SK-N-SH (cell line): Measurements from ENCODE around the gene SMNDC1.

Experiments used
- CHD2 ChIP-seq: fragments of 150-350 bp; IDR thresholded peaks from 2 replicates; pipeline ENCODE4 v1.6.1; 2018; ENCODE audit warnings: low read length; ENCODE audit not compliant: partially characterized antibody
- CTCF ChIP-seq: fragments of 200-600 bp; sonication (generic); IDR thresholded peaks from 2 replicates; pipeline ENCODE4 v1.6.1; 2017; ENCODE audit warnings: antibody characterized with exemption, mild to moderate bottlenecking, moderate library complexity
- EP300 ChIP-seq, 2 experiments: IDR thresholded peaks; 2 replicates each; pipeline versions ENCODE4 v1.4.0 to v1.6.1; 2012; ENCODE audit warnings: borderline replicate concordance in 1 of 2, low read depth in 1 of 2, low read length in 1 of 2
- FOXM1 ChIP-seq: IDR thresholded peaks from 2 replicates; pipeline ENCODE4 v1.4.0; 2012; ENCODE audit warnings: low read depth, mild to moderate bottlenecking
- MAX ChIP-seq: IDR thresholded peaks from 2 replicates; pipeline ENCODE4 v1.4.0; 2012; ENCODE audit warnings: low read depth
- MEF2A ChIP-seq: IDR thresholded peaks from 2 replicates; pipeline ENCODE4 v1.4.0; 2012; ENCODE audit warnings: low read depth, borderline replicate concordance
- NRF1 ChIP-seq: IDR thresholded peaks from 2 replicates; pipeline ENCODE4 v1.6.1; 2012; ENCODE audit warnings: low read depth, mild to moderate bottlenecking, low read length
- PBX3 ChIP-seq: IDR thresholded peaks from 2 replicates; pipeline ENCODE4; 2012
- POLR2AphosphoS5 ChIP-seq: IDR thresholded peaks from 2 replicates; pipeline ENCODE4 v1.6.1; 2012; ENCODE audit warnings: low read depth, low read length
- RFX5 ChIP-seq: IDR thresholded peaks from 2 replicates; pipeline ENCODE4 v1.6.1; 2012; ENCODE audit warnings: mild to moderate bottlenecking, improper control_type of control experiment, low read length
- RXRA ChIP-seq: IDR thresholded peaks from 2 replicates; pipeline ENCODE4 v1.4.0; 2012; ENCODE audit warnings: low read depth, mild to moderate bottlenecking, borderline replicate concordance
- TAF1 ChIP-seq: IDR thresholded peaks from 2 replicates; pipeline ENCODE4 v1.6.1; 2012; ENCODE audit warnings: low read depth, mild to moderate bottlenecking, low read length, moderate library complexity, borderline replicate concordance
- USF2 ChIP-seq: fragments of 150-350 bp; IDR thresholded peaks from 2 replicates; pipeline ENCODE4 v1.6.1; 2017; ENCODE audit warnings: antibody characterized with exemption, low read length, low read depth, borderline replicate concordance

- TF ChIP-seq POLR2AphosphoS5 (no peak), MEF2A (no peak), MAX (no peak), FOXM1 (no peak), CTCF (no peak), USF2 (no peak), RFX5 (no peak), TAF1 (no peak), CHD2 (no peak), EP300 (IDR thresholded peaks at IDR 0.05; ENCODE audit: borderline replicate concordance in 1 of 2, low read depth in 1 of 2, low read length in 1 of 2) (no peak), PBX3 (peak; percentile 26), RXRA (no peak), NRF1 (no peak)
Observed at GRCh38 chr10:110337906-110338305, 33.2 kb upstream of the SMNDC1 start.
